ENCODE results near the gene TMEM184A. TPM values are rescaled to one million over a fixed set of nuclear protein-coding genes. Genes with fewer than 3 reads are reported as not detected.
"Not testable (repeated sequence)": the region's sequence is repeated elsewhere in the genome, so short reads cannot be mapped to it uniquely, and the experiment has no call there.

Gene TMEM184A
- total and polyA plus RNA-seq, 2 of the 4 experiments (the other 2 are of a cell fraction) = 0.36 to 1.9 TPM

DNA sequence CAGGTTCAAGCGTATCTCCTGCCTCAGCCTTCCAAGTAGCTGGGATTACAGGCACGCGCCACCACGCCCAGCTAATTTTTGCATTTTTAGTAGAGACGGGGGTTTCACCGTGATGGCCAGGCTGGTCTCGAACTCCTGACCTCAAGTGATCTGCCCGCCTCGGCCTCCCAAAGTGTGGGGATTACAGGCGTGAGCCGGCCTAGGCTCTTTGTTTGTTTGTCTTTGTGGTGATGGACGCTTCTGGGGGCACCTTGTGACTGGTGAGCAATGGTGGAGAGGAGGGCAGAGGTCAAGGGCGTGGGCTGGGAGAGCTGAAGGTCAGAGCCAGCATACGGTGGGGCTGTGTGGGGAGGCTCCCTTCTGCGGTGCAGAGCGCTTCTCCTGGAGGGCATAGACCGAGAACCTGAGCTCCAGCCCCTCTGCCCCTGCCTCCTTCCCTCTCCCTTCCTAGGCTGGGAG lies 40.5 kb downstream of the TMEM184A start:
- H3K14ac ChIP-seq (replicated peaks; ENCODE audit: low read depth, low read length); intact Hi-C loops (cut with micrococcal nuclease); H3K36me3 ChIP-seq (ENCODE audit: control insufficient read depth, insufficient read depth, low read length); H4K8ac ChIP-seq (ENCODE audit: low read depth in 2 of 2, low read length in 2 of 2); H4K91ac ChIP-seq (ENCODE audit: insufficient read depth, low read depth, low read length); BruUV-seq (replicated peaks); in situ Hi-C loops (cut with MboI; ENCODE audit: low sequenced_read_pairs); H2AFZ ChIP-seq (replicated peaks; ENCODE audit: low read length, poor library complexity); H3K27ac ChIP-seq (ENCODE audit: insufficient read depth, low read length); H4K5ac ChIP-seq (ENCODE audit: low read depth, low read length); H3K4me1 ChIP-seq (ENCODE audit: control insufficient read depth, insufficient read depth, low read length); ATAC-seq (ENCODE audit: low read depth); H2AK9ac ChIP-seq (replicated peaks; ENCODE audit: low read depth, low read length, poor library complexity); H3K56ac ChIP-seq (ENCODE audit: extremely low read depth, insufficient read depth, low read length); H2BK20ac ChIP-seq (ENCODE audit: low read depth, low read length); H3K23ac ChIP-seq (ENCODE audit: low read depth, low read length); dilution Hi-C loops (cut with HindIII; ENCODE audit: low sequenced_read_pairs, unreplicated experiment); H3K4me3 ChIP-seq (ENCODE audit: insufficient read depth, low read depth, low read length); H3K18ac ChIP-seq (ENCODE audit: low read depth, low read length); H2BK5ac ChIP-seq (ENCODE audit: low read depth, low read length, poor library complexity, severe bottlenecking); H3K4ac ChIP-seq (ENCODE audit: low read depth, low read length); H2BK15ac ChIP-seq (ENCODE audit: low read depth, low read length); H3K9me3 ChIP-seq (ENCODE audit: control insufficient read depth, insufficient read depth, low read length); POLR2A ChIA-PET (ENCODE audit: unreplicated experiment); H3K9ac ChIP-seq (ENCODE audit: low read depth, low read length); H2BK120ac ChIP-seq (ENCODE audit: low read depth, low read length); H3K79me1 ChIP-seq (ENCODE audit: low read depth in 1 of 2, low read length in 2 of 2); H4K20me1 ChIP-seq (ENCODE audit: insufficient read depth, low read length); H3K9me1 ChIP-seq (ENCODE audit: insufficient read depth, low read length); CTCF ChIA-PET; H3K27me3 ChIP-seq (ENCODE audit: control insufficient read depth, insufficient read depth, low read length); H3K4me2 ChIP-seq (ENCODE audit: low read depth, low read length); DNase-seq: not testable (repeated sequence)
- H2AK5ac ChIP-seq (ENCODE audit: low read depth, low read length) = 0 out of 2 replicates have a peak overlapping the region, but pooled peaks have one; percentile 3
- 74% methylated on average over 7 of the region's 17 CpGs; no CpG with 5 or more reads in 1 of the 2 experiments for WGBS, 2 experiments (ENCODE audit: extremely low coverage in 2 of 2, insufficient read length in 1 of 2)
